HepG2 (cell line): Measurements from ENCODE around the gene AHRR. TPM values are rescaled to one million over a fixed set of nuclear protein-coding genes. Genes with fewer than 3 reads are reported as not detected.

Experiments used
- FLYWCH1 ChIP-seq: sonication (generic); formaldehyde crosslinking; IDR thresholded peaks from 2 replicates; pipeline ENCODE4 v1.8.1; 2023; ENCODE audit warnings: mild to moderate bottlenecking, missing genetic modification reagents
- FOXK2 ChIP-seq: fragments of 450-650 bp; IDR thresholded peaks from 2 replicates; pipeline ENCODE4 v1.6.1; 2016
- MIER2 ChIP-seq: IDR thresholded peaks from 2 replicates; pipeline ENCODE4 v1.6.1; 2016; ENCODE audit warnings: missing biosample characterization, missing genetic modification reagents
- MZF1 ChIP-seq: sonication (generic); formaldehyde crosslinking; IDR thresholded peaks from 2 replicates; pipeline ENCODE4 v1.8.1; 2023; ENCODE audit warnings: mild to moderate bottlenecking, missing genetic modification reagents, borderline replicate concordance
- NR1H2 ChIP-seq: sonication (generic); formaldehyde crosslinking; IDR thresholded peaks from 2 replicates; pipeline ENCODE4 v1.8.1; 2022; ENCODE audit warnings: low read depth, missing genetic modification reagents, borderline replicate concordance
- RARA ChIP-seq: IDR thresholded peaks from 2 replicates; pipeline ENCODE4 v1.6.1; 2016; ENCODE audit warnings: missing genetic modification reagents, missing compliant biosample characterization
- RXRB ChIP-seq: IDR thresholded peaks from 2 replicates; pipeline ENCODE4 v1.6.1; 2016; ENCODE audit warnings: borderline replicate concordance, missing genetic modification reagents, missing compliant biosample characterization
- ZEB1 ChIP-seq: IDR thresholded peaks from 2 replicates; pipeline ENCODE4 v1.6.1; 2012; ENCODE audit warnings: mild to moderate bottlenecking, low read depth, inconsistent platforms; ENCODE audit not compliant: insufficient replicate concordance
- ZNF24 ChIP-seq: fragments of 450-650 bp; IDR thresholded peaks from 2 replicates; pipeline ENCODE4 v1.6.1; 2017; ENCODE audit warnings: antibody characterized with exemption, mild to moderate bottlenecking
- ZNF34 ChIP-seq: sonication (generic); formaldehyde crosslinking; IDR thresholded peaks from 2 replicates; pipeline ENCODE4 v1.4.0; 2020; ENCODE audit warnings: mild to moderate bottlenecking, missing genetic modification reagents, borderline replicate concordance
- ZNF589 ChIP-seq: sonication (generic); formaldehyde crosslinking; conservative IDR thresholded peaks from 2 replicates; pipeline ENCODE4 v1.8.0; 2022; ENCODE audit warnings: mild to moderate bottlenecking, moderate library complexity, missing genetic modification reagents
- ZNF816 ChIP-seq: sonication (generic); formaldehyde crosslinking; IDR thresholded peaks from 2 replicates; pipeline ENCODE4 v1.8.0; 2022; ENCODE audit warnings: missing genetic modification reagents, mild to moderate bottlenecking, borderline replicate concordance
- polyA plus RNA-seq, 8 experiments: library from polyadenylated mRNA; depleted of rRNA in 3 of 8; stranded (reverse) in 7 of 8; unstranded in 1 of 8; fragments of >200 nt; fragmentation: Illumina TruSeq in 4 of 8; extraction: Trizol in 4 of 8; gene quantifications; 2 replicates each; pipeline versions ENCODE4 v1.2.1 to v1.2.3, GENCODE V29; 2011 to 2016; ENCODE audit warnings: low read depth in 4 of 8, missing spikeins in 1 of 8, mixed read lengths in 1 of 8; ENCODE audit not compliant: insufficient read depth in 1 of 8
- total RNA-seq, 5 experiments: library from RNA; depleted of rRNA; stranded (reverse); fragments of >200 nt; fragmentation: Illumina TruSeq; extraction: Trizol; gene quantifications; 2 replicates each; pipeline ENCODE4 v1.2.3, GENCODE V29; 2016; ENCODE audit warnings: low read depth in 1 of 5
- TF ChIP-seq, protein P1 (sequence below), 2 experiments: sonication (generic) in 1 of 2; formaldehyde crosslinking in 1 of 2; IDR thresholded peaks; 2 replicates each; pipeline versions ENCODE4 v1.6.1 to v1.9.0; 2014 to 2022; ENCODE audit warnings: antibody characterized with exemption in 1 of 2, borderline replicate concordance in 1 of 2, inconsistent platforms in 1 of 2, low read depth in 1 of 2, missing genetic modification reagents in 1 of 2
- TF ChIP-seq, protein P2 (sequence below): sonication (generic); formaldehyde crosslinking; IDR thresholded peaks from 2 replicates; pipeline ENCODE4 v1.4.0; 2020; ENCODE audit warnings: missing genetic modification reagents
- TF ChIP-seq, protein P3 (sequence below): sonication (generic); formaldehyde crosslinking; IDR thresholded peaks from 2 replicates; pipeline ENCODE4 v1.5.0; 2020; ENCODE audit warnings: mild to moderate bottlenecking, missing genetic modification reagents

The AHRR gene
- total and polyA plus RNA-seq, 2 of the 13 experiments (the other 11 are each of a cell fraction or from before 2014, with no cell fraction given), result 0.28 to 0.35 TPM

DNA sequence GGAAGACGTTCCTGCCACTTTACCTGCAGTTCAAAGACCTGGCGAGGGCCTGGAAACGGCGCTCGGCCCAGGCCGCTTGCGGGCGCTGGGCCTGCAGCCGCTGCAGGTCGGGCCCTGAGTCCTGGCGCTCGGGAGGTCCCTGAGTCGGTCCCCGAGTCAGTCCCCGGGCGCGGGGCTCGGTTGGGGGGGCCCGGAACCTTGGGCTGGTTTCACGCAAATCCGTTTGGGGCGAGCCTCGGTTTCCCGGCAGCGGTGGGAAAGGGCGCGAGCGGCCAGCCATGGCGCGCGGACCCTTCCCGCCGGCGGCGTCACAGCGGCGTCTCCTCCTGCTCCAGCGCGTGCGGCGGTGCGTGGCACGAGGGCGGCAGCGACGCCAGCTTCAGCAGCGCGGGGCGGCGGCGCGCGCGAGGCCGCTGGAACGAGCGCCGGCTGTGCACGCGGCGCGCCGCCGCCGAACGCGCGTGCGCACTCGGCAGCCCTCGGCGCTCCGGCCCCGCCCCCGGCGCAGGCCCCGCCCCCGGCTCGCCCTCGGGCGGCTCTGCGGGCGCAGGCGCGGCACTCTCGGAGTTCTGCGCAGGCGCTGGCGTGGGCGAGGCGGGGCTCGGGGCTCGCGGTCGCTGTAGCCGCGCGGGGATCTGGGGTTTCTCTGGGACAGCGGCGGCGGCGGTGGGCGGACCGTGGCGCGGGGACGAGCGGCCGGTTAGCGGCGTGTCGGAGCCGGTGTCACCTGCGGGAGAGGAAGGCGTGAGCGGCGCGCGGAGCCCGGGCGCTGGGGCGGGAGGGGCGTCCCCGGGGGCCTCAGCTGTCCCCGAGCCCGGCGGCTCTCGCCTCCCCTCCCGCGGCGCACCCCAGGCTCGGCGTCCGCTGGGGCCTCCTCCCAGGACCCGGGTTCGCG, 151.4 kb downstream of the AHRR start (continued):
- TF ChIP-seq, protein P1, sequence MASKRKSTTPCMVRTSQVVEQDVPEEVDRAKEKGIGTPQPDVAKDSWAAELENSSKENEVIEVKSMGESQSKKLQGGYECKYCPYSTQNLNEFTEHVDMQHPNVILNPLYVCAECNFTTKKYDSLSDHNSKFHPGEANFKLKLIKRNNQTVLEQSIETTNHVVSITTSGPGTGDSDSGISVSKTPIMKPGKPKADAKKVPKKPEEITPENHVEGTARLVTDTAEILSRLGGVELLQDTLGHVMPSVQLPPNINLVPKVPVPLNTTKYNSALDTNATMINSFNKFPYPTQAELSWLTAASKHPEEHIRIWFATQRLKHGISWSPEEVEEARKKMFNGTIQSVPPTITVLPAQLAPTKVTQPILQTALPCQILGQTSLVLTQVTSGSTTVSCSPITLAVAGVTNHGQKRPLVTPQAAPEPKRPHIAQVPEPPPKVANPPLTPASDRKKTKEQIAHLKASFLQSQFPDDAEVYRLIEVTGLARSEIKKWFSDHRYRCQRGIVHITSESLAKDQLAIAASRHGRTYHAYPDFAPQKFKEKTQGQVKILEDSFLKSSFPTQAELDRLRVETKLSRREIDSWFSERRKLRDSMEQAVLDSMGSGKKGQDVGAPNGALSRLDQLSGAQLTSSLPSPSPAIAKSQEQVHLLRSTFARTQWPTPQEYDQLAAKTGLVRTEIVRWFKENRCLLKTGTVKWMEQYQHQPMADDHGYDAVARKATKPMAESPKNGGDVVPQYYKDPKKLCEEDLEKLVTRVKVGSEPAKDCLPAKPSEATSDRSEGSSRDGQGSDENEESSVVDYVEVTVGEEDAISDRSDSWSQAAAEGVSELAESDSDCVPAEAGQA (IDR thresholded peaks at IDR 0.05; ENCODE audit: low read depth), result 0 out of 2 replicates have a peak, but pooled peaks have one; percentile 16
- TF ChIP-seq, protein P1 (CRISPR knock-in tag; IDR thresholded peaks at IDR 0.05; ENCODE audit: borderline replicate concordance), result peak; percentile 94
- TF ChIP-seq RARA (CRISPR knock-in tag) (peak; percentile 30; the same call in 1 of the 2 replicates), ZEB1 (no peak), ZNF816 (CRISPR knock-in tag) (no peak; the same call in 1 of the 2 replicates), MZF1 (CRISPR knock-in tag) (no peak), NR1H2 (CRISPR knock-in tag) (peak; percentile 87), ZNF589 (CRISPR knock-in tag) (peak; percentile 93), ZNF34 (CRISPR knock-in tag) (no peak), RXRB (no peak), FOXK2 (no peak), ZNF24 (no peak), MIER2 (CRISPR knock-in tag) (no peak), FLYWCH1 (CRISPR knock-in tag) (peak; percentile 94; the same call in 1 of the 2 replicates)
- TF ChIP-seq, protein P2, sequence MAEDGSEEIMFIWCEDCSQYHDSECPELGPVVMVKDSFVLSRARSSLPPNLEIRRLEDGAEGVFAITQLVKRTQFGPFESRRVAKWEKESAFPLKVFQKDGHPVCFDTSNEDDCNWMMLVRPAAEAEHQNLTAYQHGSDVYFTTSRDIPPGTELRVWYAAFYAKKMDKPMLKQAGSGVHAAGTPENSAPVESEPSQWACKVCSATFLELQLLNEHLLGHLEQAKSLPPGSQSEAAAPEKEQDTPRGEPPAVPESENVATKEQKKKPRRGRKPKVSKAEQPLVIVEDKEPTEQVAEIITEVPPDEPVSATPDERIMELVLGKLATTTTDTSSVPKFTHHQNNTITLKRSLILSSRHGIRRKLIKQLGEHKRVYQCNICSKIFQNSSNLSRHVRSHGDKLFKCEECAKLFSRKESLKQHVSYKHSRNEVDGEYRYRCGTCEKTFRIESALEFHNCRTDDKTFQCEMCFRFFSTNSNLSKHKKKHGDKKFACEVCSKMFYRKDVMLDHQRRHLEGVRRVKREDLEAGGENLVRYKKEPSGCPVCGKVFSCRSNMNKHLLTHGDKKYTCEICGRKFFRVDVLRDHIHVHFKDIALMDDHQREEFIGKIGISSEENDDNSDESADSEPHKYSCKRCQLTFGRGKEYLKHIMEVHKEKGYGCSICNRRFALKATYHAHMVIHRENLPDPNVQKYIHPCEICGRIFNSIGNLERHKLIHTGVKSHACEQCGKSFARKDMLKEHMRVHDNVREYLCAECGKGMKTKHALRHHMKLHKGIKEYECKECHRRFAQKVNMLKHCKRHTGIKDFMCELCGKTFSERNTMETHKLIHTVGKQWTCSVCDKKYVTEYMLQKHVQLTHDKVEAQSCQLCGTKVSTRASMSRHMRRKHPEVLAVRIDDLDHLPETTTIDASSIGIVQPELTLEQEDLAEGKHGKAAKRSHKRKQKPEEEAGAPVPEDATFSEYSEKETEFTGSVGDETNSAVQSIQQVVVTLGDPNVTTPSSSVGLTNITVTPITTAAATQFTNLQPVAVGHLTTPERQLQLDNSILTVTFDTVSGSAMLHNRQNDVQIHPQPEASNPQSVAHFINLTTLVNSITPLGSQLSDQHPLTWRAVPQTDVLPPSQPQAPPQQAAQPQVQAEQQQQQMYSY, result peak; percentile 84
- TF ChIP-seq, protein P3, sequence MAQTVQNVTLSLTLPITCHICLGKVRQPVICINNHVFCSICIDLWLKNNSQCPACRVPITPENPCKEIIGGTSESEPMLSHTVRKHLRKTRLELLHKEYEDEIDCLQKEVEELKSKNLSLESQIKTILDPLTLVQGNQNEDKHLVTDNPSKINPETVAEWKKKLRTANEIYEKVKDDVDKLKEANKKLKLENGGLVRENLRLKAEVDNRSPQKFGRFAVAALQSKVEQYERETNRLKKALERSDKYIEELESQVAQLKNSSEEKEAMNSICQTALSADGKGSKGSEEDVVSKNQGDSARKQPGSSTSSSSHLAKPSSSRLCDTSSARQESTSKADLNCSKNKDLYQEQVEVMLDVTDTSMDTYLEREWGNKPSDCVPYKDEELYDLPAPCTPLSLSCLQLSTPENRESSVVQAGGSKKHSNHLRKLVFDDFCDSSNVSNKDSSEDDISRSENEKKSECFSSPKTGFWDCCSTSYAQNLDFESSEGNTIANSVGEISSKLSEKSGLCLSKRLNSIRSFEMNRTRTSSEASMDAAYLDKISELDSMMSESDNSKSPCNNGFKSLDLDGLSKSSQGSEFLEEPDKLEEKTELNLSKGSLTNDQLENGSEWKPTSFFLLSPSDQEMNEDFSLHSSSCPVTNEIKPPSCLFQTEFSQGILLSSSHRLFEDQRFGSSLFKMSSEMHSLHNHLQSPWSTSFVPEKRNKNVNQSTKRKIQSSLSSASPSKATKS, result no peak
